Hippocampal formation (tissue), 2 donors: ENCODE data around the gene TOP2A.
A peak's percentile ranks its signal among the peaks of the same experiment; 100 is the strongest.

Experiments
- DNase-seq, 2 donors: peaks; one replicate each; lab custom pipeline; 2025; lab: John Stamatoyannopoulos, UW

Gene TOP2A

DNA sequence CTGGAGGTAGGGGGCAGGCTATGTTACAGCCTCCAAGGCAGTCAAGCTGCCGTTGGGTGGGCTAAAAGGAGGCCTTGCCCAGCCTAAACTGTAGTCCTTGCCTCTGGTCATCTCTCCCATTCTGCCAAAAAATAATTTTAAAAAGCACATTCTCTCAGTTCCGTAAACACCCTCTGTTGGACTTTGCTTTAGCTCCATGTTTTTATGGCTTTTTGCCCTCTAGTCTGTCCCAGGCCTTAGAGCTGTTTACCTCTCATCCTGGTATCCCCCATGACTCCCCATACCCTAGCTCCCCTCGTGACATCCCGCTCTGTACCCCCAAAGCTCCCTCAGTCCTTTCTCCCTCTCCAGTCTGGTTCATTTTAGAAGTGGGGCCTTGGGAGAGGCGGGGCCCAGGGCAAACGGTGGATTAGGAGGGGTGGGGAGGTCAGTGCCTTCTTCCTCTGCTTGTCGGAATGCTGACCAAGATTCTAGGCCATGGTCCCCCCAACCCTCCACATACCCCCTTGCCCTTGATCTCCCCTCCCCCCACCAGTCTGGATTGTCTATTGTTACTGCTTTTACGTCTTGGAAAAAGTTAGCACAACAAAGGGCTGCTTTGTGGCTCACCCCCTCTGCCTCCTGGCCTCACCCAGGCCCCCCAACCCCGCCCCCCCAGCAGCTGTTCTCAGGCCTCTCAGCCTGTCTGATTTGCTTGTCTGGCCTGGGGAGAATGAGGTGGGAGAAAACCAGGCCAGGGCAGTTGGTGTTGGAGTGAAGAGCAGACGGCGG, 71.5 kb downstream of the TOP2A start:
- DNase-seq: no peak

DNA sequence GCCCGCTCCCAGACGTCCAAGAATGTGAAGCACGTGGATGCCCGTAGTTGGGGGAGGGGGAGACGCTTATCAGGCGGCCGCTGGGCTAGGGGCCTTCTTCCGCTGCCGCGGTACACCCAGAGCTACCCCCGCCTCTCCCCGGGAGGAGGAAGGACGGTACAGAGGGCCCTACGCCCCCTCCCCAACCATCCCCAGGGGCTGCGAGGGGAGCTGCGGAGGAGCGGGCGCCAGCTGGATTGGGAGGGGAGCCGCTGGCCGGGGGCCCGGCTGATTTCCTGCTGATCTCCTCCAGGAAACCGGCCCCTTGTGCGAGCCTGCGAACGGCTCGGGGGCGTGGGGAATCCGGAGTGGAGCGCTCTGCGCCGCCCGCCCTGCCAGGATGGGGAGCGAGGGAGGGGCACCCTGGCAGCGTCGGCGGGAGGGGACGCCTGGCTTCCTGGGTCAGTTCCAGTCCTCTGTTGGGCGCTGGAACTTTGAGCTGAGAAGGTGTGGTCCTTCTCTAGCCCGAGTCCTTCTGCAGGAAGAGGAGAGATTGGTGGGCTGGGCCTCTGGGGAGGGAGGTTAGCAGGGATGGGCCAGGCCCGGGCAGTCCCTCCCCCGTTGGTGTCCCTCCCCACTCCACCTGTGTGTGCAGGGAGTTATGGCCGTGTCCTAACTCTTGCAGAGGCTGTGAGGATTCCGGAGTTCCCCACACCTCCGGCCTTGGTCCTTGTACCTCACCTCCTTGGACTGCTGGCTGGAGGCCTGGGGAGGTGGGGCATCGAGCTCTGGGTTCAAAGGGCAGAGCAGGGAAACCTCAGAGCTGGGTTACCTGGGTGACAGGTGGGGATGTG, 72.3 kb downstream of the TOP2A start:
- DNase-seq: no peak

DNA sequence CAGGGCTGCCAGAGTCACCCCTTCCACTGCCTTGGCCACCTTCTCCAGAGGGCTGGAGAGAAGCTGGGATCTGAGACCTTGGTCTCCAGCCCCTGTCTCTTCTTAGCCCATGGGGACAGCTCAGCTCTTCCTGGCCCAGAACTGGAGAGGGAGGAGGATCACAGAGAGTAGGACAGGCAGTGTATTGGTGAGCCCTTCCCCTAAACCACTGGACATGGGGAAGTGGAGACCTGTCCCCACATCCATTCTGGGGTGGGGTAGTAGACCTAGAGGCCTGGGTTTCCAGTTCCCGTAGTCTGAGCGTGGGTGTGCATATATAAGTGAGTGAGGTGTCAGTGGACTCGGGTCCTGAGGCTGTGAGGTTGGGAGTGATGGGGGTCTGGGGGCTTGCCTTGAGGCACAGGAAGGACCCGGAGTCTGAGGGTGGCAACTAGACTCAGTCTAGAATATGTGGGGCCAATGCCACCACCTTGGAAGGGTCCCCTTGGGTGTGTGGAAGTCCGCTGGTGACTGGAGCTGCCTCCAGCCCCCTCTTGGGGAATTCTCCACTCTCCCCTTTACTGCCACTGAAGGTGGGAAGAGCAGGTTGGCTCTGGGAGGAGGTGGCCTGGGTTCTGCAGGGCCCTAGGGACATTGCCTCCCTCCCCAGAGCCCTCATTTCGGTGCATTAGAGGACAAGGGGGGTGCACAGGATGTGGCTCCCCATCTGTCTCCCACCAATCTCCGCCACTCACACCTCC, 73.1 kb downstream of the TOP2A start:
- no peak for DNase-seq

DNA sequence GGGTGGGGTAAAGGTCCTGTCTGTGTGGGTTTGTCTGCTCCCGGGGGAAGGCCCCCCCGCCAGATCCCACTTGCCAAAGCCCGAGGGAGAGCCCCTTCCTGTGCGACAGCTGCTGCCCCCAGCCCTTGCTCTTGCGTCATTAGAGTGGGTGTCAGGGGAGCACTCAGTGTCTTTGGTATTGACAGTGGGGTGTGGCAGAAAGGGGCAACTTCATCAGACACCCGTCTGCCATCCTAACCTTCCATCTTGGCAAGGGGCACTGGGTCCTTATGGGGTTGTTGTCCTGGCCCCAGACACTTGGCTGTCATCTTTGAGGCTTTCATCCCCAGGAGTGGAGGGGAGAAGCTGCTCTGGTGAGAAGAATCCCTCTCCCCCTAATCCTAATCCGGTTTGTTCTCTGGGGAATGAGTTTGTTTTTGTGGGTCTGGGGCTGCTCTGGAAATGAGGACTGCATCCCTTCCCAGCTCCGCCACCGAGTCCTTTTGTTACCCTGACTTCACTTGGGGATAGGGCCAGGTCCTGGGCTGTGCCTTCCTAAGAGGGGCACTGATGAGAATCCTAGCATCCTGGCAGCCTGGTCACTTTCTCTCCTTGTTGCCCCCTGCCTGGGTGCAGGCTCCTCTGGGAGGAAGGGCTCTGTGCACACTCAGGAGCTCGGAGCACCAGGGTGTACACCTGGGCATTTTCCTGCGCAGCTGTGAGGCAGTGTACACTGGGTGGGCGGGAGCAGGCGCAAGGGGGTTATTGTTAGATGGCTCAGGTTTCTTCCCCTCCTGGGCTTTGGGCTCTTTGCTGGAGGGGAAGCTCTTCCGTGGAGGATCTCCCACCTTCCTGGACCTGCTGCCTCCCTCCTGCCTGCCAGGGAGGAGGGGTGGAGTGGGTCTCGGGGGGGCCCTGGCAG, 74.2 kb downstream of the TOP2A start:
- DNase-seq: no peak

DNA sequence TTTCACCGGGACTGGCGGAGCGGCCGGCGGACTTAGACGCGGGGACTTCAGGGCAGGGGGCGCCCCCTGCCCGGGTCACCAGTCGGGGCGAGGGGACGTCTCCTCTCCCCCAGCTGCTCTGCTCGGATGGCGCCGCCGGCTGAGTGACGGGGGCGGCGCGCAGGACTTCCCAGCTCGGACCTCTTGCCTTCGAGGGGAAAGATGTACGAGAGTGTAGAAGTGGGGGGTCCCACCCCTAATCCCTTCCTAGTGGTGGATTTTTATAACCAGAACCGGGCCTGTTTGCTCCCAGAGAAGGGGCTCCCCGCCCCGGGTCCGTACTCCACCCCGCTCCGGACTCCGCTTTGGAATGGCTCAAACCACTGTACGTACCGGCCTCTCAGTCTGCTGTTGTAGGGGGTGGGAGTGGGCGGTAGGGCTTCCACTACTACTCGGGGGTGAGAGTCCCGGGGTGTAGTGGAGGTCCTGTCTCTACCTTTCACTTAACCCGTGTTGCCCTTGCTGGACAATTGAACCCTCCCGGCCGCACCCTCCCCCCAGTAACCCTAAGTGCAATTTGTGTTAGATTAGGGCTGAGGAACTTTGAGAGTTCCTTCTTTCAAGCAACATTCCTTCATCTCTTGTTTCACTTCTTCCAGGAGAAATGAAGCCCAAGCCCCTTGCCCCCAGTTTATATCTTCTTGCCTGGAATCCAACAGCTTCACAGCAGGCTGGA, 75.0 kb downstream of the TOP2A start:
- DNase-seq: no peak

DNA sequence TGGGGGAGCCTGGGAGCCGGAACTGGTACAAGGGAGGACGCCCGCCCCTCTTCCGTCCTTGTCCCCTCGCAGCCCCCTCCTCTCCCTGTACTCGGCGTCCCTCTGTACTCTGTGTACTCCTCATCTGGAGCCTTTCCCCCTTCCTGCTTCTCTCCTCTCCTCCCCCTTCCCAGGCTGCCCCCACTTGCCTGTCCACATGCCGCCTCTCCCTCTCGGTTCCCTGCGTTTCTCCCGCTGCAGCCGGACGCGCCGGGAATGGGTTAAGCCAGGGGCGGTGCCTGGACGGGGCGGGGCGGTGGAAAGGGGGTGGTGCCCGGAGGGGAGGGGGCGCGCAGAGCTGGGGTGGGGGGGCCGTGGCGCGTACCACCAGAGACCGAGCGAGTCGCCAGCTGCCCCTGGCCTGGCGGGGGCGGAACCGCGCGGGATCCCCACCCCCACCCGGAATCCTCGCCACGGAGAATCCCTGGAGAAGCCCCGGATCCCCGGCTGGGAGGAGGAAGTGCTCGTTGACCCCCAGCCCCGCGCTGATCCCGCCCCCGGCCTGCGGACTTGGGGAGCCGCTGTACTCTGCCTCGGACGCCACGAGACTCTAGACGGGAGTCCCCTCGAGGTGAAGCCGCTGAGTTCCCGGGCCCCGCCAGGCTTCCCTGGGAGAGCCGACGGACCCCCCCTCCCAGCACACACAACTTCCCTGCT, 75.7 kb downstream of the TOP2A start:
- no peak for DNase-seq

DNA sequence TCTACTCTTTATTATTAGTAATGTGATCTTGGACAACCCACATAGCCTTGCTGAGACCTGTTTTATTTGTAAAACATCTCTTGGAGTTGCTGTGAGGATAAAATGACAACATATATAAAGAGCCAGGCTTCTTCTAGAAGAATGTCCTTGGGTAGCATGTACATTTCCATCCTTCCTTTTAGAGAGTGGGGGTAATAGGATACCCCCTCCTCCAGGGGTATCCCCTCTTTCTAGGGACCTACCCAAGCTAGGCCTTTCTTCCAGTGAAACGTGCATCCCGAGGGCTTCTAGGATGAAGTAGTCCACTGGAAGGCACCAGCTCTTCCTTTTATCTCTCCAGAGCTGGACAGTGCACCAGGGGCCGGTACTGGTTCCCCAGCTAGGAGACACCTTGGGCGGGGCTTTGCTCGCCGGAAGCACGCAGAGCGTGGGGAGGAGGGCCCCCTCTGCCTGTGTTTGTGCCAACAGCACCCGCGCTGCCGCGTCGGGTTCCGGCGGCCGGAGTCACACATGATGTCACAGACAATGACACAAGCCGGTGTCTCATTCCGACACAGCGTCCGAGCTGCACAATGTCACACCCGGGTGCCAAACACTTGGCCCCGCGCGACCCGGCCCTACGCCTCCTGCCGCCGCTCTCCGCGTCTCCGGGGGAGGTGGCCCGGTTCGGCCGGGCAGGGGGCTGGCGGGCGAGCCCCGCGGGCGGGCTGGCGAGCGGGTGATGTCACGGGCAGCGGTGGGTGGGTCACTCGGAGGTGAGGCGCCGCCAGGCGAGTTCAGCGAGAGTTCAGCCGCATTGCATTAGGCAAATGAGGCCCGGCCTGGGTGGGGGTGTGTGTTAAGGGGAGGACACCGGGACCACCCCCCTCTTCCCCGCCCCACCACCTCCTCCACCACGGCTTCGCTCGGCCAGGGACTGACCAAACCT, 76.6 kb downstream of the TOP2A start:
- peak in 1 of 2 donors; percentile 41 for DNase-seq

DNA sequence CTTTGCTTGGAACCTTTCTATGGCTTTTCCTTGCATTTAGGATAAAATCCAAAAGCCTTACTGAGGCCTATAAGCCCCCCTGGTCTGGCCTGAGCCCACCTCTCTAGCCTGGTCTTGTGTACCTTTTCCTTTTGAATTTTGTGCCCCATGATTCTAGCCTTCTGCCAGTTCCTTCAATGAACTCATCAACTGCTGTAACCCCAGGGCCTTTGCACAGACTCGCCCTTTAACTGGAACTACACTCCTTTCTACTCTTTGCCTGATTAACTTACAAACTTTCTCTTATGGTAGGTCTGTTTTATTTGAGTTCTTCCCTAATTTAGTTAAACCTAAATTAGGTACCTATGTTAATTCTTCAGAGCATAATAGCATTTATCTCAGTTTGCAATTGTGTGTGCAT, 77.4 kb downstream of the TOP2A start:
- no peak for DNase-seq

DNA sequence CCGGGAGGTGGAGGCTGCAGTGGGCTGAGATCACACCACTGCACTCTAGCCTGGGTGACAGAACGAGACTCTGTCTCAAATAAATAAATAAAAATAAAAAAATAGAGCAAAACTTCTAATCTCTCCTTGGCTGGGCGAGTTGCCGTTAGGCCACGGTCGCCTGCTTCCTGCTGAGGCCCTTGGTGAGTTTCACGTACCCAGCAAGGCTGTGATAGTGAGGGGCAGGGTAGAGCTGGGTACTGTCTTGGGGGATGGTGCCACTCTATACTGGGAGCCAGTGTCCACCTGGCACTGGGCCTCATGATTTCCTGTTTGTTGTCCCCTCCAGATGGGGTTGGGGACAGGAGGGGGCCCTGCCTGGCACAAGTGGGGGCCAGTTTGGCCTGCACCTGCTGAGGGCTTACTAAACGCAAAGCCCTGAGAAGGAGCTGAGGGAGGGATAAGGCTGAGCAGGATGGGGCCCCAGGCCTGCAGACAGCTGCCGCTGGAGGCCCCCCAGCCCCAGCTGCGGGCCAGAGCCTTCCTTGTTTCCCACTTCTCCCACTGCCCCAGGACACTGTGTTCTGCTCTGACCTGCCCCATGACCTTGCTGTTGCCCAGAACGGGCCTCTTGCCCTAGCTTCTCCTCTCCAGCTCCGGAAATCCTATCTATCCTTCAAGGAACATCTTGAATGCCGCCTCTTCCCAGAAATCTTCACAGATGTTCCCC, 78.6 kb downstream of the TOP2A start:
- no peak for DNase-seq
